CD4-positive, alpha-beta T cell treated with Interleukin-17A for 1 hour (primary cell): ENCODE data around the gene SPATA2.

ENCODE experiments used
- DNase-seq: peaks from one replicate; pipeline ENCODE4 v3.0.0-alpha.2; 2020

SPATA2 gene

DNA sequence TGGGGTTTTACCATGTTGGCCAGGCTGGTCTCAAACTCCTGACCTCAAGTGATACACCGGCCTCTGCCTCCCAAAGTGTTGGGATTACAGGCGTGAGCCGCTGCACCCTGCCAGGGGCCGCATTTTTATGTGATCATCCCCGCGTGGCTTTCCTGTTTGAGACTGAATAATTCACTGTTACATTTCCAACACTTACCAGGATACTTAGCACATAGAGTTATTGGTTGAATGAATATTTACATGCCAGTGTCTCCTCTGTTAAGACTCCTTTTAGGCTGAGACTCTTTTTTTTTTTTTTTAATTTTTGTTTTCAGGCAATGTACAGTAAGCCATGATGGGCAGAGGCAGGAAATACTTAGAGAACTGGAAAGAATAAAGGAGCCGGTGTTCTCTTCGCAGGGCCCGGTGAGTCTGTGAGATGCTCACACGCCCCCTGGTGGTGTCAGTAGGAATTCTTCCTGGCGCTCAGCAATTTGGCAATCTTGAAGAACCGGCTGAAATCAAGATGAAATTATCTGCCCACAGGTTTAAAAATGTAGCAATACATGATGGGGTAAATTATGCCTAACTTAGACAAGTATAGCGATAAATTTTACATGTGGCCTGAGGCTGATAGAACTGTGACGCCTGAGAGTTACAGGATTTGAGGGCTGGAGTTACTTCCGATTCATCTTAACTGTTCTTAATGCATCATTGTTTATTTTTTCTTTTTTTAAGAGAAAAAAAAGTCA is 13.2 kb upstream of the SPATA2 start:
- DNase-seq, result peak; percentile 86

DNA sequence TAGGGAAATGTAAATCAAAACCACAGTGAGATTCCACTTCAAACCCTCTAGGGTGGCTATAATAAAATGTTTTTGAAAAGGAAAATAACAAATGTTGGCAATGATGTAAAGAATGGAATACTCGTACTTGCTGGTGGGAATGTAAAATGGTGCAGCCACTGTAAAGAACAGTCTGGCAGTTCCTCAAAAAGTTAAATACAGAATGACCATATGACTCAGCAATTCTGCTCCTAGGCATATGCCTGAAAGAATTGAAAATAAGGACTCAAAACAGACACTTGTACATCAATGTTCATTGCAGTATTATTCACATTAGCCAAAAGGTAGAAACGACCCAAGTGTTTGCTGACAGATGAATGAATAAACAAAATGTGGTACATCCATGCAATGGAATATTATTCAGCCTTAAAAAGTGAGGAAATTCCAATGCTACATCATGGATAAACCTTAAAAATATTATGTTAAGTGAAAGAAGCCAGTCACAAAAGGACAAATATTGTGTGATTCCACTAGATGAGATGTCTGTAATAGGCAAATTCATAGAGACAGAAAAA is 10.6 kb upstream of the SPATA2 start:
- no peak for DNase-seq

DNA sequence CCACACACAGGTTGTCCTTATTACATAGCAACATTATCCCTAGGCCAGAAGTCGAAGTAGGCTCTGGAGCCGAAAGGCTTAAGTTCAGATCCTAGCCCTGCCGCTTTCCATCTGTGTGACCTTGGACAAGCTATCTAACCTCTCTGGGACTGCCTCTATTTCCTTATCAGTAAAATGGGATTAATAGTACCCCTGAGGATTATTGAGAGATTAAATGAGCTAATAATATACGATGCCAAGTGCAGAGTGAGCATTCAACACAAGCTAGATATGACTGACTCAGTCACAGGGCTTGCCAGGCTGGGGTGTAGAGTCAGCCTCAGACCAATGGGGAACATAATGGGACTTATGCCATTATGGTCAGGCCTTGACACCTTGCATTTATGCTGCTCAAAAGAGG is 8.9 kb upstream of the SPATA2 start:
- no peak for DNase-seq

DNA sequence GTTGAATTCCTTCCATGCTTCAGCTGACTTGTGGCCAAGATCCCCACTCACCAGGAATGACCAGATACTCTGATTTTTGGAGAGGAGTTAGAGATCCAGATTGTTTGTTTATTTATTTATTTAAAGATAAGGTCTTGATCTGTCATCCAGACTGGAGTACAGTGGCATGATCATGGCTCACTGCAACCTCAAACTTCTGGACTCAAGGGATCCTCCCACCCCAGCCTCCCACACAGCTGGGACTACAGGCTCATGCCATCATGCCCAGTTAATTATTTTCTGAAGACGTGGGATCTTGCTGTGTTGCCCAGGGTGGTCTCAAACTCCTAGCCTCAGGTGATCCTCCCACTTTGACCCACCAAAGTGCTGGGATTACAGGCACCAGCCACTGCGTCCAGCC is 4.1 kb upstream of the SPATA2 start:
- DNase-seq, result no peak

DNA sequence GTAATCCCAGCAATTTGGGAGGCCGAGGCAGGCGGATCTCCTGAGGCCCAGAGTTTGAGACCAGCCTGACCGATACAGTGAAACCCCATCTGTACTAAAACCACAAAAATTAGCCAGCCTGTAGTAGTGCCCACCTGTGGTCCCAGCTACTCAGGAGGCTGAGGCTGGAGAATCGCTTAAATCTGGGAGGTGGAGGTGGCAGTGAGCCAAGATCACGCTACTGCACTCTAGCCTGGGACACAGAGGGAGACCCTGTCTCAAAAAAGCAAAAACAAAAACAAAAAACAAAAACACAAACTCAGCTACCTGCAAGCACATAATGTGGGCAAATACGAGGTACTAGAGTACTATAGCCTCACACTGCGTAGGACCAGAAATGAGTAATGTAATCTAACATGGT is 3.7 kb upstream of the SPATA2 start:
- DNase-seq, result no peak

DNA sequence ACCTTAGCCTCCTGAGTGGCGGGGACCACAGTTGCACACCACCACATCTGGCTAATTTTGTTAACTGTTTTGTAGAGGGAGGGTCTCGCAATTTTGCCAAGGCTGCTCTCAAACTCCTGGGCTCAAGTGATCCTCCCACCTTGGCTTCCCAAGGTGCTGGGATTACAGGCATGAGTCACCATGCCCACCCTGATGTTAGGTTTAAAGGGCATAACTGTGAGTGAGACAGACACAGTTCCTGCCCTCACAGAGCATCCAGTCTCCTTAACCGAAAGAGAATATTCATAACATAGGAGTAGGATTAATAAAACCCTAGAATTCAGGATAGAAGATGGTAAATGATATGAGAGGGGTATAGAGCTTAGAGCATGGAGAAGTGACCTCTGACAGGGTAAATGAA is 3.1 kb upstream of the SPATA2 start:
- DNase-seq, result no peak

DNA sequence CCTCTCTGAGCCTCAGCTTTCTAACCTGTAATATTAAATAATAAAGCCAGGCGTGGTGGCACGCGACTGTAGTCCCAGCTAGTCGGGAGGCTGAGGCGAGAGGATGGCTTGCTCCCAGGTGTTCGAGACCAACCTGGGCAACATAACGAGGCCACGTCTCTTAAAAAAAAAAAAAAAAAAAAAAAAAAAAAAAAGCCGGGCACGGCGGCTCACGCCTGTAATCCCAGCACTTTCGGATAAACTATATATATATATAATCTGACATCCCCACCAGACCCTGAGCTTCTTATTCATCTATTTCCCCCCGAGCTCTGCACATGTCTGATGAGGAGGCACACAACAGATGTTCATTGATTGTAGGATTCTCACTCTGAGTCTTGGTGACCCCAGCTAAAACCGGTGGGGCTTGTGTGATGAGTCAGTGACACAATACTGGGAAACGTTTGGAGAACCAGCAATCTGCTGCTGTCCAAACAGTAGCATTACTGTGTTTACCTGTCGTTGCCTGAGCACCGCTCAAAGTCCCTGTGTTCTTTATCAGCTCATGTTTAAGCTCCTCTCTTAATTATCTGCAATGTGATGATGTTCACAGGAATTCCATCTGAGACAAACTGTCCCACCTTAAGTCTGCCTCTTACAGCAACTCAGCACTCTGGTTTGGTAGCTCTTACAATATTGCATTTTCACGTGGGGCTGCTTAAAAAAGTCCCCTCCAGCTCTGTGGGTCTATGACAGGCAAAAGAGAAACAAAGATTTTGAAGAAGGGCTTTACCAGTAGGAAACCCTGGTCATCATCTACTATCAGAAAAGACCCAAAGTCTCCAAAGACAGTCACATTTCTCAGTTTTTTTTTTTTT is 1.0 kb upstream of the SPATA2 start:
- DNase-seq, result peak; percentile 26

DNA sequence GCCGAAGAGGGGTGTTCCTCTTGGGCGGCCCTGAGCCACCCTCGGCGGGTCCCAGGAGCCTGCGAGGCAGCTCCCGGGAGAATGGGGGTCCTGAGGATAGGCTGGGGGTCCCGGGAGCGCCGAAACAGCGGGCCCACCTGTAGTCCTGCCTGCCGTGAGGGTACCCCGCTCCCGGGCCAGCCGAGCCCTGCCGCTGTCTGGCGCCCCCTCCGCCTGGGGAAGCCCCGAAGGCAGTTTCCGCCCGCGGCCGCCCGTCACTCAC is 280 bp downstream of the SPATA2 start:
- no peak for DNase-seq

DNA sequence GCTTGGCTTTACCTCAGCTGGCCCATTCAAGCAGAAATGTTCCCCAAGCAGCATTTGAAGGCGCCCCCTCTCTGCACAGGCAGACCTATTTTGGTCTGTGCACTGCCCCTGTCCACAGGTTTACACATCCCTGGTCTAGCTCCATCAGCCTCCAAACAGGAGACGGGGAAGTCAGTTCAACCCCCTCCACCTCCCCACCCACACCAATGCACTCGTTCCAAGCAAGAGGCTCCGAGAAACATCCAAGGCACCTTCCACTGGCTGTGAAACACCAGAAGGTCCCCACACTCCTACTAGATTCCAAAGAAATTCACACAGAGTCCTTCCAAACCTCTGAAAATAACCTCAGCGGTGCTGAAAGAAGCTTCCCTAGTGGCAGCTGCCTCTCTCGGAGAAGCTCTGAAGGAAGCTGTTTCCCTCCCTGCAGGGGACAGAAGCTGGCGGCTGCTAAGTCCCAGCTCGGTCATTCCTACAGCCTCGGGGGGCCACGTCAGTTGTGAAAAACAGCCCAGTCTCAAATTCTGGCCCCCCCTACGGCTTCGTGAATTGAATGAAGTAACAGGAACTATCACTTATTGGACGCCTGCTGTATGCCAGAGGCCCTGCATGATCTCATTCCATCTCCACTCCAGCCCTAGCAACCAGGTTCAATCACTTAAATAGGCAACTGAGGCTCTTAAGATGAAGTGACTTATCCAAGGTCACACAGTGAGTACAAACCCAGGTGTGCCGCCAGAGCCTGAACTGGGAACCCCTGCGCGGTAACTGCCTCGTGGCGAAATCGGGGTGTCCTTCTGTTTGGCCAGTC is 815 bp downstream of the SPATA2 start:
- DNase-seq, result peak; percentile 53

DNA sequence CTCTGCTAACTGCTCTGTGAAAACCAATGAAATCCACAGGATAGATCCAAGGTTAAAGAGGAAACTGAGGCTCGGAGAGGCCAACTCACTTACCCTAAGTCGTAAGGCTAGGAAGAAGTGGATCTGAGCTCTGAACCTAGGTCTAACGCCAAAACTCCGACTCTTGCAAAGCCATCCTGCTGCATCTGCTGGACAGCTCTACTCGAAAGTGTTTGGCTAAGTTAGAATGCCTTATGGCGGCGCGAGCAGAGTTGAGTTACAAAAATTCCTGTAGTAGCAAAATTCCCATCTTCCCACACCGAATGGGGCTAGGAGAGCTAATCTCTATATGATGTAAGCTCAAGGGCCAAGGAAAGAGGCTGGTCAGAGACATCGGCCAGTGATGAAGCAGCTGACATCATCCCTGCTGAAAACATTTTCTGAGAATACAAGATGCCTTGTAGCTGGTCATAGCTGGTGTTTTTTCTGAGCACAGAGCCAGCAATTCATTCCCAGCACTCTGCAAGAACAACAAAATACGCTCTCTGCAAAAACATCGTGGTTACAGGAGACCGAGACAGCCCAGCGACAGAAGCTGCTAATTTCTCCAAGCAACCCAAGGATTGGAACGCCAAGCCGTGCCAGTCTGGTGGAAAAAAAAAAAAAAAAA is 1.8 kb downstream of the SPATA2 start:
- no peak for DNase-seq

DNA sequence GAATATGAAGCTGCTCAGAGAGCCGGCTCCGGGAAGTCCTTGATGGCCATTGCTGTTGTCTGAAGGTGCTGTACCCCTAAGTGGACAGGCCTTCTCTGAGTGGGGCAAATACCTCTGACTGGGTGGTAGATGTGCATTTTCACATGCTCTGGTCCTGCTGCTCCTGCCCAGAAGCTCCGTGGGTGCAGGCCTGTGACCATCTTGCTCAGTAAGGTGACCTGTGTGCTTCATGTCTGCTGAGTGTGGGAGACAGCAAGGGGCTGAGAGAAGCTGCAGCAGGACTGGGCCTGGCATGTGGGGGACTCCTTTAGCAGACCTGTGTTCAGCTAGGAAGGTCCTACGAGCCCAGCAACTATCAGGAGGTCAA is 5.0 kb downstream of the SPATA2 start:
- no peak for DNase-seq

DNA sequence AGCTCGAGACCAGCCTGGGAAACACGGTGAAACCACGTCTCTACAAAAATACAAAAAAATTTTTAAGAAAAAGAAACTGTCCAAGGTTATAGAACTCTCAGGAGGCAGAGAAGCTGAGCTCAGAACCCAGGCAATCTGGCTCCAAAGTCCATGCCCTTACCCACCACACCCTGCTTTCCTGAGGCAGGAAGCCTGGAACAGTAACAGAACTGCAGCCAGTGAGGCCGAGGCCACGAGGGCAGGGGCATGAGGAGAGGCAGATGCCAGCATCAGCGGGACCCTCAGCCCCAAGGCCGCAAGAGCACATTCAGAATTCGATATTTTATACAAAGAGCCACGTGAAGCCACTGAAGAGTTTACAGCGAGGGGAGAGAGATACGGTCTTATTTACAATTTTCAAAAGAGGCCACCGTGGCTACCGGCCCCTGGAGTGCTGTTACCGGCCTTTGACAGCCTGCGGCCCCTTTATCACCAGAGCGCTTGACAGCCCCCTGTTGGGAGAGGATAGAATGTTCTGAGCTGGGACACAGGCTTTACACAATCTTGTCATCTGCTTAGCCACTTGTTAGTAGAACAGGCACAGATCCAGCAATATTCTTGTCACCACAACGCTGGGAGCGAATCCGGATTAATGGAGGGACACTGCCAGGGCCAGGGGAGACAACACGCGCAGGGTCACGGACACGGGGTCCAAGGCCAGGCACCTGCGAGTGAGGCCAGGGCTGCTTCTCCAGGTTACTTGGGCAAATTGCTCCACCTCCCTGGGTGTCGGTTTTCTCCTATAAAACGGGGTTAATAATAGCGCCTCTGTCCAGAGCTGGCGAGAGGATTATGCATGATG is 5.6 kb downstream of the SPATA2 start:
- DNase-seq, result no peak

DNA sequence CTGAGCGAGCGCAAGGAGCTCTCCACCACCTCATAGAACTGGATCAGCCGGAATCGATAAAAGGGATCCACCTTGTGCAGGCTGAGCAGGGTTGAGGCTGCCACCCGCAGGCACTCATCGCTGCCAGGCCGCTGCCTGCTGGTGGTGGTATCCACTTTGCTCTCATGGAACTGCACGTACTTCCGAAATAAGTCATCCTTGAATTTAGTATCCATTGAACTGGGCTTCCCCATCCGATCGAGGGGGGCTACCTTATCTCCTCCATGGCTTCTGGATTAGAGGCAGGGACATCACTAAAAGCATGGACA is 7.1 kb downstream of the SPATA2 start:
- DNase-seq, result no peak

DNA sequence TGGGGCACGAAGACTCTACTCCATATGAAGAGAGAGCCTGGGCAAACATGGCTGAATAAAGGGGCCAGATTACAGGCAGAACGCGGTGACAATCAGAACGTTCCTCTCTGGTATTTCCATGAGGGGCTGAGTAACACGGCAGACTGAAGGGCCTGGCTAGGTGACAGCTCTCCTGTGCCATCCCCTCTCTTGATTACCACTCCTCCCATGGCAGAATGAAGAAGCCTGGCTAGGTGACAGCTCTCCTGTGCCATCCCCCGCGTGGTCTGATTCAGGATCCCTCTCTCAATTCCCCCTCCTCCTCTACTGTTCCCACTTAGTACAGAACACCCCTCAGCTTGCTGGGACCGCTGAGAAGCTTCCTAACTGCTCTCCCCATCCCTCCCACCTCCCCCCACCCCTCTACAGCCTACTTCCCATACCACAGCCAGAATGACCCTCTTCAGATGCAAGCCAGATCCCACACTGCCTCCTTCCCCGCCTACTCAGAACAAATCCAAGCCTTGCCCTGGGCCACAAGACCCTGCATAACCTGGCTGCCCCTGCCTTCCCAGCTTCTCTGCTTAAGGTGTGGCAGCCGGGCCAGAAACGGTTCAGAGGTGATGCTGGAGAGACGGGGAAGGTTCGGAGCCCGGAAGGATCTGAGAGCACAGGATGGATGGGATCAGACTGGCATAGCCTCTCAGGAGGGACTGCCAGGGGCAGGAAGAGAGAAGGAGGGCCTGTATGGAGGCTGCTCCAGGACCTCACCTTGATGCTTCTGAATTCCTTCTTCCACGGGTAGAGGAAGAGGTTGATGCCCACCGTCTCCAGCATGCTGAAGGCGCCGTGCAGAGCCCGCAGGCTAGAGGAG is 7.7 kb downstream of the SPATA2 start:
- DNase-seq, result no peak

DNA sequence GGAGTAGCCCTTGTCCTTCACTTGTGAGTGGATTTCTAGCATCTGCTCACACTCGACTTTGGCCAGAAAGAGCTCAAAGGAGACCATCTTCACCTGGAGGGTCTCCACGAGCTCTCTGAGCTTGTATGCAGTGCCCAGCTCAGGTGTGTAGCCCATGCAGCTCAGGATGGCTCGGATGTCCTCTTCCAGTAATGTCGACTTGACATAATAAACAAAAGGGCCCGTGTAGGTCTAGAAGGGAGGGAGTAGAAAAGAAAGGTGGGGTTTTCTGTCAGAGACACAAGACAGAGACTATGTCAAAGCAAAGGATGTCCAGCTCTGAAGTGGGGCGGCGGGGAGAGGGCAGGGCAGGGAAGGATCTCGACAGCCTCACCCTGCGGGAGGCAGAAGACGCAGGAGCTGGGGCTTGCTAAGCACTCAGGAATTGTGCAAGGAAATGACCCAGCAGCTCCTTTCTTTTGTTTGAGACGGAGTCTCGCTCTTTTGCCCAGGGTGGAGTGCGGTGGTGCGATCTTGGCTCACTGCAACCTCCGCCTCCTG is 8.6 kb downstream of the SPATA2 start:
- no peak for DNase-seq

DNA sequence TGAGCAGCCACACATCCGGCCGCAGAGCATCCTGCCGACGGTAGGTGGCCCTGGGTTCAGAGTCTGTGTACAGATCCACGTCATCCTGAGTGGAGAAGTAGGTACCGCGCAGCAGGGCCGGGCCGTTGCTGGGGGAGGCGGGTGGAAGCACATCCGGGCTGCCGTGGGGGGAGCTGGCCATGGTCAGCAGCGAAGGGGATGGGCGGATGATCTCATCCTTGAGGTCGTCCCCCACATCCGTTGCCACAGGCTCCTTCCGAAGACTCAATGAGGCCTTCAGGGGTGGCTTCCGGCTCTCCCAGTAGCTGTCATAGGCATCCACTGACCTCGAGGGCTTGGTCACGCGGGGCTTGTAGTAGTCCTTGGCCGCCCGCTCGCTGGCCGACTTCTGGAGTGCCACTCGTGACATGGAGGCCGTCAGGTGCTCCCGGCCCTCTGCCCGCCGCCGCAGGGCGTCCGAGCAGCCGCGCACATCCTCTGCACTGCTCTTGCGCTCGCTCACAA is 9.2 kb downstream of the SPATA2 start:
- no peak for DNase-seq

DNA sequence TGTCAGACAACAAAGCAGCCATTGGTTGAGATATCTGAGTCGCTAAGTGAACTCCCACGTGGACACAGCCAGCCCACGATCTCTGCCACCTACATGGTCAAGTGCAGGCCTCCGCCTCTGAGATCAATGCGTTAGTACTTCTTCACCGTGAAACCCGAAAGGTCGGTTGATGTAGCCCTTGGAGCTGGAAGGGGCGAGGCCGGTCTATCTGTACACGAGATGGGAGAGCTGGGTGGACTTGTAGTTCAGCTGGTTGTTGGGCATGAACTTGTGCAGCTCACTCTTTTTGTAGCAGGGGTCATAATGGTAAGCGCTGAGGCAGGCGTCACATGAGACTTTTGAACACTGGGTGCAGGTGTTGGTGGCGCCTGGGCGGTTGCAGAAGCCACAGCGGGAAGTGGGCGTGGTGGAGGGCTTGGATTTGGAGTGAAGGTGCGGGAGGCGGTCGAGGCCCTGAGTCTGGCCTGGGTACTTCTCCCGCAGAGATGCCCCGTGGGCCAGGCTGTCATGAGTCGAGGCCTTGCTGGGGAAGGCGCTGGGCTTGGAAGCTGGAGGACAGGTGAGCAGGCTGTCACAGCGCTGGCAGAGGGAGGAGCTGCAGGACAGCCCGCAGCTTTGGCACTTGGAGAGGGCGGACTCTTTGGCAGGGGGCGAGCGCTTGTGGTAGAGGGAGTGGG is 9.8 kb downstream of the SPATA2 start:
- no peak for DNase-seq

DNA sequence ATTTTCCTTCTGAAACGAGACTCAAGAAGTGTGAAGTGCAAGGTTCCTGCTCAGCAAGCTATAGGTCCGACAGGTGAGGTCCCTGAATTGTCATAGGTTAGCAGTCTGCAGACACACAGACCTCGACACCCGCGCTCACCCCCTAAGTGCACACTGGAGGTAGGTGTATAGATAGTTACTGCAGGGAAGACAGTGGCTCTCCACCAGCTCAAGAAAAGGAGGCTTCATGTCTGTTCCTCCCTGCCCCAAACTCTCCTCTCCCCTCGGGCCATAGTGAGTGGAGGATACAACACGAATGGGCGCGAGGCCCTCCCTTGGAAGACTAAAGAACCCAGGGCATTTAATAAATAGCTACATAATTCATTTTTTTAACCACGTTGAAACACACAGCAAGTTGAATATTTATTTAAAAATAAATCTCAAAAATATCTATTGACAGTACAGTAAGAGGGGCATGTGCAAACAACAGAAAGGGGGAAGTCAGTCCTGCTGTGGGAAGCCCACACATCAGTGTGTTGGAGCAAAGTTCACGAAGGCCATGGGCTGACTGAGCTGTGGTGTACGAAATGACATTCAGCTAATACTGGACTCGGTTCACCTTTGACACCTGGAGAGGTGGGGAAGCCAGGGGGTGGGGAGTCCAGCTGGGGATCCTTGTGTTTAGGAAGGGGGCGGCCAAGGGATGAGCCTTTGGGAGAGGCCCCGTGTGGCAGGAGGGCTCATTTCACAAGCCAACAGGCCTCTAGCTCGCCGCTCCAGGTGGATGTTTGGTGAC is 10.7 kb downstream of the SPATA2 start:
- no peak for DNase-seq

DNA sequence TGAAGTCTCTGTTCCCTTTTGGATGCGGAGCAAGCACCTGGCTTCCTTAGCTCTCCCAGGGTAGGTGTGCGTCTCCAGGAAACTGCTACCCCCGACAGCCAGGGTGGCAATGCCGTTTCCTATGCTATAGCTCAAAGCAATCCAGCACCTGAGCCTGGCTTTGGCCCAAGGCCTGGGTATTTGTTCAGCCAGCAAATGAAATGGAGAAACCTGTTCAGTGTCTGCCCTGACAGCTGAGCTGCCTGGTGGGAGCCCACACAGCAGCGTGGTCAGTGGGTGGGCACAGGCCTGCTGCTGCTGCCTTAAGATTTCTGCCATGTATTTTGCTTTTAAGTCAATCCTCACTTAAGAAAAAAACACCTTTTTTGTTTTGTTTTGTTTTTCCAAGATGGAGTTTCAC is 13.7 kb downstream of the SPATA2 start:
- no peak for DNase-seq
